ENCODE data around the gene GTF3C5.

DNA sequence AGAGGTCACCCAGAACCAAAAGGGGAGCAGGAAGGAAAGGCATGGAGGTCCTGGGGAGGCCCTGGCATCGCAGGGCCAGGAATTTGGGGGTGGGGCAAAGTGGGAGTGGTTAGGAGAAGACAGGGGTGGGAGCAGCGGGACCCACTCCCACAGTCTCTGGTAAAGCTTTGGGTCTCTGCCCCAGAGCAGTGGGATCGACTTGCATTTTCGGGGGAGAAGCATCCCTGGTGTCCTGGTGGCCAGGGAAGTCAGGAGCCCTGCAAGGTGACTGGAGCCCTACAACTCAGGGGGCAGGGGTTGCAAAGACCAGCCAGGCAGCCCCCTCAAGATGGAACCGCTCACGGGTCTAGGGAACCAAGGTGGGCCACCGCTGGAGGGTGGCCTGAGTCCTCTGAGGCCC, 22.4 kb upstream of the GTF3C5 start:
- no peak for TF ChIP-seq GATA2 (IDR thresholded peaks at IDR 0.05; ENCODE audit: low read depth, low read length)
- TF ChIP-seq GATA3 (IDR thresholded peaks at IDR 0.05; ENCODE audit: low read depth, low read length), result no peak

Data from SH-SY5Y (cell line).